ENCODE data around the gene VMAC.

Gene VMAC

DNA sequence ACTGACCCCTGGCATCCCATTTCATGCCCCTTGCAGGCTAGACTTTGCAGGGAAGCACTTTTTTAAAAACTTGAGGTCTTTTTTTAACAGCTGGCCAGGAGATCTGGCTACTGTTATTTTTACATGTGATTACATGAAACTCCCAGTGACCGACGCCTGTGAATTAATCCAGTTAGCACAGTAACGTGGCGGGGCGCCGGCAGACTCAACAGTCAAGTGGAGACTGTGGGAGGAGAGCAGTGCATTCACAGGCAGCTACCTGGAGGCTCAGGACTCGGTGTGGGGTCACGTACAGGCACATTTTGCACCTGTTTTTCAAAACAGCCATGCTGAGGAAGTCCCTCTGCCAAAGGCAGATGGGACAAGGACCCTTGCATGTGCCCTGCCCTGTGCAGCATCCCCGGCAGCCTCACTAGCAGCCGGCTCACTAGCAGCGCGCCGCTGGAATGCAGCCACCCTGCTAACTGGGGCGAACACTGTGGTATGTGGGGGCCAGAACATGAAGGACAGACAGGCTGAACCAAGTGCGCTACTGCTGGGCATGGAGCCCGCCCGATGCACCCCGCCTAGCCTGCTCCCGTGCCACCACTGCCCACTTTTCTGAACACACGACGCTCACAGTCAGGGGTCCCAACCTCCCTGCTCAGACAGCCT is 28.1 kb downstream of the VMAC start:
- no peak for DNase-seq

DNA sequence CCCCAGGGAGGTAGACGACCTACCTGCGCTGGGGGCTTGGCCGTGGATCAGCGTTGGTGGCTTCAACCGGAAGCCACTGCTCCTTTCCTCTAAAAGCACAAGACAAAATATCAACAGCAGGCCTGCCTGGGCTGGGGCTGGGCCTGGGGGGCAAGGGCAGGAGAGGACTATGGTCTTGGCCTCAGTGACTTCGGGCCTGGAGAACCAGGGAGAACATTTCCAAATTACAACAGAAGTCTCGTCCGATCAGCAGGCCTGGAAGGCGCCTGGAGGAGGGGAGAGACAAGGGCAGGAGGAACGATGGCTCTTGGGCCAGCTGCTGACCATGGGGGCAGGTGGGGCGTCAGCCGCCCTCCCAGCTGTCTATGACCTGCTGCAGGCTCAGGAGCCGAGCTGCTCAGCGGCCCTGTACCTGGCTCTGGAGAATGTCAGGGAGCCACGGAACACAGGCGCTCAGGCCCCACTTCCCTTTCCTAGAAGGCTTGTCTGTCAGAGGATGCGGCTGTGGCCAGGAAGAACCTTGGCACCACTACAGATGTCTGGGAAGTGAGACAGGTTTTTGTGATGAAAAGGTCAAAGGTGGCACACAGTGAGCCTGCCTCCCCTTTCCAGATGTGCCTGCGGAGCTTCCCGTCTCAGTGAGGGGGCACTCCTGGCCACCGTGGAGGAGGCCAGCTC is 28.9 kb downstream of the VMAC start:
- DNase-seq = no peak

DNA sequence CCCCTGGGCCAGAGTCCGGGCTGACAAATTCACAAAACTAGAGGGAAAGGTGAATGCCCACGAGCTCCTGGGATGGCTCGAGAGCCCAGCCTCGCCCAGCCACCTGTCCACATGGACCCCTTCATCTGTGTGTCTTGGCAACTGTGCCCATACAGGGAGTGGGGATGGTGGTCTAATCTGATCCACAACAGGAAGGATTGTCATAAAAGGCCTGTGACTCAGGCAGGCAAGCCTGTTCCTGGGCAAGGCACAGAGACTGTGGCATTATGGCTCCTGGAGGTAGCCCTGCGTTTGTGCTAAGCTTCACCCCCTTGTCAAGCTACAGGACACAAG is 29.4 kb downstream of the VMAC start:
- DNase-seq = no peak

DNA sequence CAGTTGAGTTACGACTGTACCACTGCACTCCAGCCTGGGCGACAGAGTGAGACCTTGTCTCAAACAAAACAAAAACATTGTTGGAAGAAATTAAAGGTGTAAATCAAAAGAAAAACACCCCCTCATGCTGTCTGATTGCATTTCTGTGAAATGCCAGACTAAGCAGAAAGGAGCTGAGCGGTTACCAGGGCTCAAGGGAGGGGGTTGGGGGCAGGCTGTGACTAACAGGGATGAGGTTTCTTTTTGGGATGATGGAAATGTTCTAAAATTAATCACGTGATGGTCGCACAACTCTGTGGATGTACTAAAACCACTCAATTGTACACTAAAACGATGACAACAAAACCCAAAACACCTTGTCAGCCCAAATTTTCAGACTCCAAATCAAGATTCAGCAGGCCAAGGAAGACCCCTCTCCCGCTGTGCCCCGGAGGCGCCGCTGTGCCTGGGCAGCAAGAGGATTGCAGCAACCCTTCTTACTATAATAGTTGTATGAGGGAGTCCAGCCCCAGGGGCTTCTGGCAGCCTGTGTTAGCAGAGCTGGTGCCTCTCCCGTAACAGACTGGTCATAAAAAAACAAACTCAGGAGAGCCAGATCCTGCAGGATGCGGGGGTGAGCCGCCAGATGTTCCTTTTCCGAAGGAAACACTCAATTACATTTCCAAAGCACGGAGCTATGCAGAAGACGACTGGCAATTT is 30.3 kb downstream of the VMAC start:
- DNase-seq = no peak

DNA sequence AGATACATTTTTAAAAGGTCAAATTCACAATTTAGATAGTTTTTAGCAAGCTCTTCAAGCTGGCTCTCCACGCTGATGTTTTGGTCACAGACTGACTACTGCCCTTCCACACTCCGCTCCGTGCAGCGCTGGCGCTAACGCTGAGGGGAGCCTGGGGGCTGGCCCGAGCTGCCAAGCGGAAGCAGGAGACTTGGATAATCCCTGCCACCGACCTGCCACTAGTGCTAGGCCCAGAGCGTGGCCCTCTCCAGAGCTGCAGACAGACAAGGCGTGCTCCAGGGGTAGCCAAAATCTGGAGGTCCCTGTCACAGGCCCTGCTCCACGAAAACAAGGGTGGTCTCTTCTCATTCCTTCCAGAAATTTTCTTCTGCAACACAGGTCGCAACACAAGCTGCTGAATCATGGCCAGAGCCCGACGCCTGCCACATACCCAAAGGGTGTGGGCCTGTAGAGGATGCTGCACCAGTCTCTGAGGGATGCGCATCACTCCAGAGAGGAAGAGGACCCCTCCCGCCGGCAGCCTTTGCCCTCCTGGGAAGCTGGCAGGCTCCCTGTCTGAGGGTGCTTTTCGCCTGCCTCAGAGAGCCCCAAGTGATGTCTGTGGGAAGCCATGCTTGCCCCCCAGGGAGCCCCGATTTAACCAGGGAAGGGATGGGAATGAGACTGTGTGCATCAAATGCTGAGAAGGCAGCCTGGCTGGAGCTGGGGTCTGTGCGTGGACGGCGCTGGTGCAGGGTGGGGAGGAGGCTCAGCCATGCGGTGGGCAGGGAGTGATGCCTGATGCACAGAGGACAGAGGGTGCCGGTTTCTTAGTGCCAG is 31.0 kb downstream of the VMAC start:
- no peak for DNase-seq

DNA sequence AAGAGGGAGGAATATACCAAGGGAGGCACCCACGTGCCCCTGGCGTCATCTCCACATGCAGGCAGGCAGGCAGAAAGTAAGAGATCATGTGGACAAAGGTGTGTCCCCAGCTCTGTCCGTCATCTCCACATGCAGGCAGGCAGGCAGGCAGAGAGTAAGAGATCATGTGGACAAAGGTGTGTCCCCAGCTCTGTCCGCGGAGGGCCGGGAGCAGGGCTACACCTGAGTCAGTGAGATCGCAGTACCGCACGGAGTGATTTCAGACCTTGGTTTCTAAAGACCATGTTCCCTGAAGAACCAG is 31.6 kb downstream of the VMAC start:
- DNase-seq = no peak

DNA sequence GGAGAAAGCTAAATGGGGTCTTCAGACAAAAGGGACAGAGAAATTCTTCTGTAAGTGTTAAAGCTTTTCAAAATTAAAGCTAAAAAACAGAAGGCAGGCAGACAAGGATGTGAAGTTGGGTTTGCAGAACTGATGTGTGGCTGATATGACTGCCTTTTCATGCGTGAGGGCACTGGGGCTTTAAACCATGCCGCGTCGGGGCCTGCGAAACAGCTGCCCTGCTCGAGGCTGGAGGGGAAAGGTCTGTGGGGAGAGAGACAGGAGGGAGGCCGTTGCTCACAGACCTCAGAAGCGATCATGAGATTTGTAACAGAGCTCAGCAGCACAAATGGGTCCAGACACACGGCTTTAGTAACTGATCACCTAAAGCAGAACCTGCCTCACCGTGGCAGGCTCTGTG is 32.9 kb downstream of the VMAC start:
- DNase-seq = no peak

DNA sequence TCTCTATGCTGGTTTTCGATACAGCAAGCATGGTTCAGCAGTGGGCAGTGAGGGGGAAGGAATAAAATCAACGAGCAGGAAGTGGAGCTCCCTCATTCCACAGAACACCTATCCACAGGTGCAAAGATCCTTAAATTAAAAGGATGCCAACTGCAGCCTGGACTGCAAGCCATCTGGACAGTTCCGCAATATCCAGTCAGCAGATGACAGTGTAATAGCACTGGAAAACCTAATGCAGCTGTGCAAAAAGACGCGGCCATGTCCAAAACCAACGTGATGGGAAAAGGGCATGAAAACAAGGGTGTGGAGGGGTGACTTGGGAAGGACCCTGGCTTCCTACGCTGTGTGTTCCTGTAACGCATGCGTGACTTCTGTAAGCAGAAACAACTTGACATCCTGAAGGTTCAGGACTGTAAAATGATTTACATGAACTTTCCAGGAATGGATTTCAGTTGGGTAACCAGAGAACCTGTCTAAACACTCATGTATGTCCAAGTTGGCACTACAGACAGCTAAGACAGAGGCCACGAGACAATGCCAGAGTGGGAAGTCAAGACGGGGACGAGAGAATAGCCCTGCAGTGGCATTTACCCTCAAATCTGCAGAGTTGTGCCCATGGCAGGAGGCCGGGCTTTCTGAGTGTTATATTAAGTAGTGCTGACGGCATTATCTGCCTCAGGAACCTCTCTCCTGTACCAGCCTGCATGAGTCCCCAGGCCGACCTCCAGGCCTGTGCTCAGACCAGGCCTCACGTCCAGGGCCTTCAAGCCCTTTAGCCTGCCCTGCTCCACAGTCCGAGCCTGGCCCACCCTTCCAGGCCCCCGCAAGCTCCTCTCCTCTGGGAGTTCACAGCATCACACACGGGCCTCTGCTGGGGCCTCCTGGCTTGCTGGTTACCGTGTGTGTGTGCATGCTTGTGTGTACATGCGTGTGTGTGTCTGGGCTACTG is 35.9 kb downstream of the VMAC start:
- DNase-seq = no peak

DNA sequence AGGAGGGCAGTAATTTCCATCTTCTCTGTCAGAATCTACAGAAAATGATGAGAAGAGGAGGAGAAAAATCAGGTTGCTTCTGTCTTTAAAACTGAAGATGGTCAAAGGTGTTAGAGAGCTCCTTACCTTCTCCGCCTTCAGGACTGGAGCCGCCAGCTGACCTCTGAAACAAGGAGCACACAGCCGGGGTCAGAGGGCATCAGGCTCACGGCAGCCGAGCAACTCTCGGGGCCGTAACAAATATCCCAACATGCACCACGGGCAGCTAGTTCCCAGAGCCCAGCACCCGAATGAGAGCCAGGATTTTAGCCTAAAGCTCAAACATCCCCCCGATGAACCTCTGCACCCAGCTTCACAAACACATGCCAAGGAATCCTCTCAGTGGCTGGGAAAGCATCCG is 37.0 kb downstream of the VMAC start:
- DNase-seq = no peak

DNA sequence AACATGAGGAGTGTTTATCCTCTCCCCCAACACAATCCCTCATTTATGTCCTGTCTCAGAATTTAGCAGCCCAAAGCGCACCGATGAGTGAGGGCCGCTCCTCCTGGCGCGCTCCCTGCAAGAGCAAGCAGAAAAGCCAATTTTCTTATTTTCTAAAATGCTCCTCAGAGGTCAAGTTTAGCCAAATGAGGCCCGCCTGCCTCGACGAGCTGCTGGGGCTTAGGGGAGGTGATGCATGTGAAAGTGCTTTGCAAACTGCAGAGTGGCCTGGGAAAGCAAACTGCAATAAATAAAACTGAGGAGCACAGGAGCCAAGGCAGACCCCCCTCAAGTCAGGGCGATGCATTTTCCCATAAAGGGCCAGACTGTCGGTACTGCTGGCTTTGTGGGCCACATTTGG is 38.4 kb downstream of the VMAC start:
- DNase-seq = no peak

DNA sequence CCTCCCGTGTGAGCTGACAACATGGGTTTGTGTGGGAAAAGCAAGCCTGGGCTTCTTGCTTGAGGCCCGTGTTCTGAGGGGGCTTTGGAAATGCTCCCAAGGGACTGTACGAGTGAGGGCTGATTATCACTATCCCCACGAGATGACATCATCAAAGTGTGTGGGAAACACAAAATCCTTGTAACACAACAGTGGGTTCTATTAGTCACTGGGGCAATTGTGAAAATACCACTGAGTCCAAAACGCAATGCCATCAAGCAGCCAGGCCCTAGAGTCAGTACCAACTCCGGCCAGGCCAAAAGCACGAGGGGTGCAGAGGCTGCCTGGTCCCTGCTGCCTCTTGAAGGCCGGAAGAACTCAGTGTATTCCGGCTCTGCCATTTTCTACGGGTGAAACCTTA is 39.0 kb downstream of the VMAC start:
- DNase-seq = no peak

DNA sequence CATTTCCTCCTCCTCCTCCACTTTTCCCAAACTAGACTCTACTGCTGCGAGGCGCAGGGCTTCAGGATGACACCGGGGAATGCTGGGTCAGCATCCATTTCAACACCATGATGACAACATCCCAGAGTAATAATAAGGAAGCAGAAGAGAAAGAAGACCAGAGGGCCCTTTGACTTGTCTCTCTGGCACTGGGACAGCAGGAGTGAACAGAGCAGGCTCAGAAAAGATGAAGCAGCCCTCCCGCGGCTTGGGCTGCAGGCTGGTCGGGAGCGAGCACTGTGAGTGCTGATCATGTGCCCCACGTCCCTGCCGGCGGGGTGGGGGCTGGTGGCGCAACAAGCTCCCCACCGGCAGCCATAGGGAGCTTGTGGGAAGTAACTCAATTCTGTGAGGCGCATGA is 42.8 kb downstream of the VMAC start:
- no peak for DNase-seq

DNA sequence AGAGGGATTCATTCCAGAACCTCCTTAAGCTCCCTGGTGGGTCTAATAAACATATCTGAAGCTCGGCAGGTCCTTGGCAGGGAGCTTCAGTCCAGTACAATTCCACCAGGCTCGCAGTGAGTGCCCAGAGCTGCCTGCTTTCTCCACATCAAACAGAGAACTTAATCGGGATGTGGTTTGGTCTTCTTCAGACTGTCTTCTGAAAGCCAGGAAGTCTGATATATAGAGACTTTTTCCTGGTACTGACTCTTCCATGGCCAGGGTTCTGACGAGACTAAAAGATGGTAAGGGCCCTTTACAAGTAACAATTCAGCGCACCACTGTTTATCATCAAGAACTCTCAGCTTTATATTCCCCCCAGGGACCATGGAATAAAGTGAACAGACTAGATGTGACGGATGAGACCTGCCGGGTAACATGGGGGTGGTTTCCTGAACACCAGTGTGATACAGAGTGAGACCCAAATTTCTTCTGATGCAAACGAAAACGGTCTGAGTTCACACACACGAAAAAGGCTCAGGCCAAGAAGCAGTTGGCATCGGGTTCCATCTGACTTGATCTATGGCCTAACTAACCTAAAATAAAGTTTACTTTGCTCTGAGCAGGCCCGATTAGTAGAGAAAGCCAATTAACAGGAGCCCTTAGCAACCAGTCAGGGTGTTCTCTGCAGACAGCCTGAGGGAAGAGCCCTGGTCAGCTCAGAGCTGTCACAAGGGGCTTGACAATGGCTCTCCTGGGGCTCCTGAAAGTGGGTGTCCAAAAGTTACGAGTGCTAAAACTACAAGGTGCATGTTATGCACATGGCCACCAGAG is 44.3 kb downstream of the VMAC start:
- DNase-seq = no peak

DNA sequence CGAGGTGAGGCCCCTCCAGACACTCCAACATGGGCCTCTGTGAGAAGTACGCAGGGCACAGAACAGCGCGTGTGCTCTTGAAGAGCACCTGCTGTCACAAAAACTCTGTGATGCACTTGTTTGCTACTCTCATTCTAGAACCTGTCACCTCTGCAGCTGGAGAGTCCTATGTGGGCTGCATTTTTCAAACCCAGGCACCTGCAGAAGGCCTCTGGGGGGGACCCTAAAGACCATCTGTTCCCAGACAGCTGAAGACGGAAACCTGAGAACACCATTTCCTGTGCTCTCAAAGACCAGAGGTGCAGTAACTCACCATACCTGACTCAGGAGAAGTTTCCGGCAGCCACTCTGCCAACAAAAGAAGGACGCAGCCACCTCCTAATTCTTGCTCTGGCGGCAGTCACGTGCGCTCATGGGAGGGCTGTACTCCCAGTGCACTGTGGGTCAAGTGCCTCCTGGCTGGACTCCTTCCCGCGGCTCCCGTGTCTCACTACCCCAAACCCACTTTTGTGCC is 45.2 kb downstream of the VMAC start:
- peak; percentile 35 for DNase-seq

DNA sequence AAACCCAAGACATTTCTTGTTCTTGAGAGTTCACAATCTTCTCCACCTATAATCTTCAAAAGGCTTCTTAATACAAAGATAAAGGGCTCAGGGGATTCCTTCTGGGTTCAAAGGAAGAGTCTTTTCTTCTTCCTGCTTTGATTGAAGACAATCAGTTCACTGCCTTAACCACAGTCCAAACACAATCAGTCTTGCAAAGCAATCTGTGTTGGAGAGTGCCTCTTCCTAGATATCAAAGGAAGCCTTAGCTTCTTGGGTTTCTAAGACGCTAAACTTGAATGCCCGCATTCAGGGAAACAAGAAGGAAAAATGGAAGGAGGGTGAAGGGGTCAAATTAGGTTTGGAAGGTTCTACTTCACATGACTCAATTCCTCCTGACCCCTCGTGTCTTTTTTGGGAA is 46.1 kb downstream of the VMAC start:
- no peak for DNase-seq

DNA sequence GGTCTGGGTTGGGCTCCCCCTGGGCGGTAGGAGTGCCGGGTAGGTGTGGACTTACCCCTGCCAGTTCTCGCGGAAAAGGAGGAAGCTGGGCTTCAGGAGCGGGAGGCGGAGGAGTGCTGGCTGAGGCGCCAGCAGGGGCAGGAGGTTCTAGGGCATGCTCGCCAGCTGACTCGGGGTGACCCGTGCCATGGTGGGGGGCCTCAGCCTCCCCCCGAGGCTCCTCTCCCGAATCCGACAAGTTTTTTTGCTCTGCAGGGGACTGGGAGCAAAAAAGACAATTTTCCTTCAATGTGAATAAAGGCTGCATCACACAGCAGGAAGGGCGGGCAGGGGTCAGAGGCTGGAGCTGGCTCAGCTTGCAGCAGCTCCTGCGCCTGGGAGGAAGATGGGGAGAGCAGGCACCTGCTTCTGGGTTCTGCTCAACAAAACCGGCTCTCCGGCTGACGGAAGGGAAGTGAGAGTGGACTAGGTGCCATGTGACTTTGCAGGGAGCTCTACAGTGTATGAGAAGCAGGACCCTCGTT is 46.7 kb downstream of the VMAC start:
- DNase-seq = no peak

DNA sequence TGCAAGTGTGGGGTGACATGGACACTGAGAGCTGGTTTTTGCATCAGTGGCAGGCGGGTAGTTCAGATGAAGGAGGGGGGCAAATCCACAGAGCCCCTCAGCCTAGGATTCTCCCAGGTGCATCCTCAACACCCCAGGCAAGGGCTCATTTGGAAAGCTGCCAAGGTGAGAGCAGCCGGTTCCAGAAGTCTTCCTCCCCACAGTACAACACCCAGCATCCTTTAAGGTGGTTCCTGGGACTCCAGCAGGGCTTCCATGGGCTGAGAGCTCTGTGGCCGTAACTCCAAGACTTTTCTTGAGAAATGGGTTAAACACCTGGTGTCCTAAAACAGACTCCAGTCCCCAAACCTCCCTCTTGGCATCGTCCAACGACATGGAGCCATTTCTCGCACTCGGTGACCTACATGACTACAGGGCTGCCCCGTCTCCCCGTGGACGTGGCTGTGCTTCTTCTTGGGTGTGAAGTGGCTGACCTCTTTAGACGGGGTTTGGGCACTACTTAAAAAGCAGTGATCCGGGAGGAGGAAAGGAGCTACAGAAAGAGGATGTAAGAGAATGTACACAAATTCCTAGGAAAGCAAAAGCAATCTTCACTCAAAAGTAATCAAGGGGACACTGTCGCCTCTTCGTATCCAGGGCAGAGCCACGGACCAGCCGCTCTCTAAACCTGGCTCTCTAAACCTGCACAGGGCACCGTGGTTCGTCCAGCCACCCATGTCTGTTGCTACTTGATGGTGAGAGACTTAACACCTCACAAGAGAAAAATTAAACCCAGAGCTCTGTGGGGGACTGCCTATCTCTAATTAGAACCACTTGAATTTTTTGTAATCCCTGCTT is 47.7 kb downstream of the VMAC start:
- DNase-seq = no peak

DNA sequence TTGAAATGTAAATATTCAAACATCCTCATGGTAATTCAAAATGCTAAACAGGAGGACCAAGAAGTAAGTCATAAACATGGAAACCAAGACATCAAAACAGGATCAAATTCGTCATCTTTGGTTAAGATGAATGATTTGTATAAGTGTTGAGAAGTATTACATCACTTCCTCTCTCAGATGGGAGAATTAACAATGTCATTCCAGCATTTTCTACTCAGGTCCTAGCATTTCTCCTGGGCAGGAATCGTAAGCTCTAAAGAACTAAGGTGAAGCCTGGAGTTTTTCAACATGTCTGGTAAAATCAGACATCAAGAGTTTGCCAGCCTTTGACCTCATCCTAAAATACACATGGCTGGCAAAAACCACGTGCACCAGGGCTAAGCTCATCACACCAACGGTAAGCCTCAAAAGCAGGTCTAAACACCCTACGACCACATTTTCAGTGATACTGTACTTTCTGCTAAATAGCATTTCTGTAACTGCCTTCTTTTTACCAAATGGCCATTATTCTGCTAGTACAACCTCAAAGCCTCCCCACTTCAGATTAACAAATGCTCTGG is 48.4 kb downstream of the VMAC start:
- DNase-seq = no peak

DNA sequence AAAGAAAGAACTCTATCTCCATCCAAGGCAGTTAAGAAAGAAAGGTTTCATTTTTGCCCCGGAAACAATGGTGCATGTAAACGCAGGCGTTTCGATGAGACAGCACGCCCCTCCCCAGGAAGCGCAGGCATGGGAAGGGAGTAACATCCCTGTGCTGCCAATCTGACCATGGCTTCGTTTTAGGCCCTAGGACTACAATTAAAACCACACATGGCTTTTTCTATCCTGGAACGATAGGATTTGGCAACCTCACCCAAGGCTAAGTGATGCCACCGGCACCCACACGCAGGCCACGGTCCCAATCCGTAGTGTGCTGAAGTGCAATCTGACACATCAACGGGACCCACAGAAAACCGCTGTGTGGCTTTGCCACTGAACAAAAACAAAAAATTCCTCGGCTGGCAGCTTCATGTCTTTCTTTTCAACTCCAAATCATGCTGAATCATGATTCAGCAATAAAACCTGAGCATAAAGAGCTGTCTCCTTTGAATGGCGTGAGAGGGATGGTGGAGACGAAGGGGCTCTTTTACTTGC is 49.1 kb downstream of the VMAC start:
- DNase-seq = no peak

DNA sequence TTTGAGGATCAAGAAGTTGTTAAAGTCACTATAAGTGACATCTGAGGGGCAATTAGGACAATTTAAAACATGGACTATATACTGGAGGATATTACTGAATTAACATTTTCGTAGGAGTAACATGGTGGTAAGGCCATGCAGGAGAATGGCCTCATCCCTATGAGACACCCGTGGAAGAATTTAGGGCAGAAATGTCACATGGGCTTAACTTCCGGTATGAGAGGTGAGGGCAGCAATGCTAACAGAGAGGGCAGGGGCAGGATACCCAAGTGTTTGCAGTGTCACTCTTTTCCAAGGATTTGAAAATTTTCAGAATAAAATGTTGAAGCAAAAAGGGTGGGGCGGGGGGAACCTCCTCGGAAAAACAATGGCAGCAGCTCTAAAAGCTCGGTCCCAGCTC is 49.6 kb downstream of the VMAC start:
- no peak for DNase-seq
